SK-MEL-5 (cell line): ENCODE data around the gene PPP2CA. TPM values are rescaled to one million over a fixed set of nuclear protein-coding genes. Genes with fewer than 3 reads are reported as not detected.
A peak's percentile ranks its signal among the peaks of the same experiment; 100 is the strongest.
"Not testable (repeated sequence)": the region's sequence is repeated elsewhere in the genome, so short reads cannot be mapped to it uniquely, and the experiment has no call there.

Experiments used
- DNase-seq: peaks from one replicate; pipeline ENCODE4 v3.0.0-alpha.2; 2016; ENCODE audit warnings: low read depth, low spot score
- in situ Hi-C: cut with HindIII; loops from 2 replicates; pipeline ENCODE4 v1.10.0; 2016; ENCODE audit warnings: low sequenced_read_pairs, high pct_unique_total_duplicates, low pct_unique_long_range_greater_than_20kb
- polyA plus RNA-seq, 2 experiments: library from polyadenylated mRNA; depleted of rRNA; stranded (reverse); fragments of >200 nt; gene quantifications; 2 replicates each; pipeline ENCODE4 v1.2.3, GENCODE V29; 2015
- total RNA-seq: library from RNA; depleted of rRNA; stranded (reverse); fragments of >200 nt; shearing (Covaris generic); gene quantifications from 2 replicates; pipeline ENCODE4 v1.2.3, GENCODE V29; 2014; rRNA removed

Gene PPP2CA
- total RNA-seq = 123 and 144 TPM in 2 replicates
- polyA plus RNA-seq (2015; cell fraction: cytosol; rRNA removed) = 193 and 200 TPM in 2 replicates
- 44.1 and 52.3 TPM in 2 replicates for polyA plus RNA-seq (2015; cell fraction: nucleus; rRNA removed)

- in situ Hi-C loops = no loop called here
Measured at GRCh38 chr5:134225780-134226440, at the start of gene PPP2CA. Gene PPP2CA (minus strand): TSS chr5:134226073. CDS start chr5:134225861, 212 bp downstream.

GRCh38 chr5:134273642-134274395 is 47.9 kb upstream of the PPP2CA start:
- in situ Hi-C loops = no loop called here
- no peak for DNase-seq

More at GRCh38 chr5:134225780-134226440, at the start of gene PPP2CA:
- DNase-seq = peak; percentile 97

- in situ Hi-C loops = no loop called here
- no peak for DNase-seq
Measured at GRCh38 chr5:134271059-134271458, 45.2 kb upstream of the PPP2CA start.

- in situ Hi-C loops = no loop called here
Measured at GRCh38 chr5:134268919-134269318, 43.0 kb upstream of the PPP2CA start.

GRCh38 chr5:134268019-134268601 is 42.2 kb upstream of the PPP2CA start:
- DNase-seq = no peak
- in situ Hi-C loops = no loop called here

More at GRCh38 chr5:134268919-134269318, 43.0 kb upstream of the PPP2CA start:
- DNase-seq = no peak

GRCh38 chr5:134267366-134268018 is 41.6 kb upstream of the PPP2CA start:
- DNase-seq = no peak

GRCh38 chr5:134263801-134264200 is 37.9 kb upstream of the PPP2CA start:
- in situ Hi-C loops = no loop called here
- DNase-seq = no peak

More at GRCh38 chr5:134267366-134268018, 41.6 kb upstream of the PPP2CA start:
- in situ Hi-C loops = no loop called here

- in situ Hi-C loops = not testable (repeated sequence)
Measured at GRCh38 chr5:134262629-134263028, 36.8 kb upstream of the PPP2CA start.

GRCh38 chr5:134258896-134259295 is 33.0 kb upstream of the PPP2CA start:
- no peak for DNase-seq
- in situ Hi-C loops = no loop called here

More at GRCh38 chr5:134262629-134263028, 36.8 kb upstream of the PPP2CA start:
- DNase-seq = not testable (repeated sequence)

- DNase-seq = no peak
- in situ Hi-C loops = no loop called here
Measured at GRCh38 chr5:134257176-134257575, 31.3 kb upstream of the PPP2CA start.

- peak; percentile 26 for DNase-seq
- in situ Hi-C loops = no loop called here
Measured at GRCh38 chr5:134255418-134256150, 29.7 kb upstream of the PPP2CA start.

- in situ Hi-C loops, DNase-seq: not testable (repeated sequence)
Measured at GRCh38 chr5:134253368-134254153, 27.7 kb upstream of the PPP2CA start.

- in situ Hi-C loops = no loop called here
- peak; percentile 35 for DNase-seq
Measured at GRCh38 chr5:134252671-134253070, 26.8 kb upstream of the PPP2CA start.

GRCh38 chr5:134250949-134251348 is 25.1 kb upstream of the PPP2CA start:
- in situ Hi-C loops = no loop called here
- DNase-seq = no peak

- in situ Hi-C loops = no loop called here
- DNase-seq = no peak
Measured at GRCh38 chr5:134249469-134250379, 23.9 kb upstream of the PPP2CA start.
